ENCODE data around the gene TIAM1.

TIAM1 gene

DNA sequence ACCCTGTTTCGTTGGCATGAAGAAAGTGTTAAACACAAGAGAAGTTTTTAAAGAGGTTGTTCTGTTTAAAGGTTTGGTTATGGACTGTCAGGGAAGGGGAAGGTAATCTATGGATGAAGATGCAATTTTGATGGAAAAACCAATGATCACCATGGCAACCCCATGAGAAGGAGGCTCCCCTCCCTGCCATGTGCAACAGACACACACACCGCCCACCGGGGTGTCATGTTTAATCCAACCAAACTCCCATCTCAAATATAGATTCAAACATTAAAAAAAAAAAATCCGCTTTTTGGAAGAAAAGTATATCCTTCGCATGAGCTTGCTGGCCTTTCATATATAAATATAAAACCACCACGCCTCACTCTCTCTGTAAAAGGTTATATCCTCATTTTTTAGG is 224.9 kb downstream of the TIAM1 start:
- Histone ChIP-seq H3K4me3 (ENCODE audit: insufficient read depth, low read length, poor library complexity, severe bottlenecking) (no peak overlapping the region), H3K4me2 (ENCODE audit: low read depth, low read length, poor library complexity, severe bottlenecking) (no peak overlapping the region), H3K27ac (ENCODE audit: low read depth, low read length) (no peak overlapping the region), H3K36me3 (ENCODE audit: low read length) (no peaks in the 10 kb centered on the region), H3K9me2 (replicated peaks; ENCODE audit: insufficient read depth, low read length) (no peaks in the 10 kb centered on the region), H3F3A (ENCODE audit: insufficient read depth) (no peaks in the 10 kb centered on the region), H3K9me3 (ENCODE audit: insufficient read depth, low read length) (no peaks in the 10 kb centered on the region), H3K9ac (ENCODE audit: low read length) (no peak overlapping the region), H3K27me3 (ENCODE audit: low read length) (no peaks in the 10 kb centered on the region), H3K79me2 (ENCODE audit: insufficient read depth, low read length) (no peaks in the 10 kb centered on the region), H4K20me1 (ENCODE audit: low read depth, low read length) (no peaks in the 10 kb centered on the region), H2AFZ (ENCODE audit: low read depth, low read length, severe bottlenecking) (no peak overlapping the region)
- TF ChIP-seq EZH2phosphoT487 (conservative IDR thresholded peaks at IDR 0.05; ENCODE audit: low read length): no peak
- TF ChIP-seq, protein P1, sequence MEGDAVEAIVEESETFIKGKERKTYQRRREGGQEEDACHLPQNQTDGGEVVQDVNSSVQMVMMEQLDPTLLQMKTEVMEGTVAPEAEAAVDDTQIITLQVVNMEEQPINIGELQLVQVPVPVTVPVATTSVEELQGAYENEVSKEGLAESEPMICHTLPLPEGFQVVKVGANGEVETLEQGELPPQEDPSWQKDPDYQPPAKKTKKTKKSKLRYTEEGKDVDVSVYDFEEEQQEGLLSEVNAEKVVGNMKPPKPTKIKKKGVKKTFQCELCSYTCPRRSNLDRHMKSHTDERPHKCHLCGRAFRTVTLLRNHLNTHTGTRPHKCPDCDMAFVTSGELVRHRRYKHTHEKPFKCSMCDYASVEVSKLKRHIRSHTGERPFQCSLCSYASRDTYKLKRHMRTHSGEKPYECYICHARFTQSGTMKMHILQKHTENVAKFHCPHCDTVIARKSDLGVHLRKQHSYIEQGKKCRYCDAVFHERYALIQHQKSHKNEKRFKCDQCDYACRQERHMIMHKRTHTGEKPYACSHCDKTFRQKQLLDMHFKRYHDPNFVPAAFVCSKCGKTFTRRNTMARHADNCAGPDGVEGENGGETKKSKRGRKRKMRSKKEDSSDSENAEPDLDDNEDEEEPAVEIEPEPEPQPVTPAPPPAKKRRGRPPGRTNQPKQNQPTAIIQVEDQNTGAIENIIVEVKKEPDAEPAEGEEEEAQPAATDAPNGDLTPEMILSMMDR (IDR thresholded peaks at IDR 0.05; ENCODE audit: insufficient read depth, low read length, poor library complexity, severe bottlenecking): no peak

DNA sequence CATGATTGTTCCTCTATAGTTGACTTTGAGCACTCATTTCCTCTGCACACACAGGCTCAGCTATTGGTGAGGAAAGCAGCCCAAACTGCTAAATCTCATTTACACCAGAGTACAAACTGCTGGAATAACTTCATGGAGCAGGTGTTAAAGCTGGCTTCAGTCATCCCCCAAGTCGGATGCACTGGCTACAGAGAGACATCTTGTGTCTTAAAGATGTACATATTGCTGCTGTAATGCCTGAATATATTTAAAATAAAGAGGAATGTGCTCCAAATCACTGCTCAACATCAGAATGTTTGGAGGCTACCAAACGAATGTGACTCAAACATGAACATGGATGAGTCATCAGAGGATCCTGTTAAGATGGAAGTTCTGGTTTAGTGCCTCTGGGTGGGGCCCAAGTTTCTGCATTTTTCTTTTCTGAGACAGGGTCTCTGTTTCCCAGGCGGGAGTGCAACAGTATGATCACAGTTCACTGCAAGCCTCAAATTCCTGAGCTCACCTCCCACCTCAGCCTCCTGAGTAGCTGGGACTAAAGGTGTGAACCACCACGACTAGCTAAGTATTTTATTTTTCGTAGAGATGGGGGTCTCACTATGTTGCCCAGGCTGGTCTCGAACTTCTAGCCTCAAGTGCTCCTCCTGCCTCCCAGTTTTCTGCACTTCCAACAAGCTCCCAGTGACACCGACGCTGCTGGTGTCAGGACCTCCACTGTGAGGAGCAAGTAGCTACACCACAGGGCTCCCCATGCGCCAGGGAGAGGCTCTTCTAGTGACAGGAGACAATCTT is 226.7 kb downstream of the TIAM1 start:
- Histone ChIP-seq H3K9me2 (replicated peaks; ENCODE audit: insufficient read depth, low read length) (no peaks in the 10 kb centered on the region), H3K27ac (ENCODE audit: low read depth, low read length) (no peak overlapping the region), H3K79me2 (ENCODE audit: insufficient read depth, low read length) (no peaks in the 10 kb centered on the region), H3K36me3 (ENCODE audit: low read length) (no peaks in the 10 kb centered on the region), H3K27me3 (ENCODE audit: low read length) (no peaks in the 10 kb centered on the region), H4K20me1 (ENCODE audit: low read depth, low read length) (no peaks in the 10 kb centered on the region), H3K9ac (ENCODE audit: low read length) (no peak overlapping the region), H3F3A (ENCODE audit: insufficient read depth) (no peaks in the 10 kb centered on the region), H3K4me2 (ENCODE audit: low read depth, low read length, poor library complexity, severe bottlenecking) (no peak overlapping the region), H2AFZ (ENCODE audit: low read depth, low read length, severe bottlenecking) (no peak overlapping the region), H3K9me3 (ENCODE audit: insufficient read depth, low read length) (no peaks in the 10 kb centered on the region), H3K4me3 (ENCODE audit: insufficient read depth, low read length, poor library complexity, severe bottlenecking) (no peak overlapping the region)
- TF ChIP-seq EZH2phosphoT487 (conservative IDR thresholded peaks at IDR 0.05; ENCODE audit: low read length): no peak
- TF ChIP-seq, protein P1 (IDR thresholded peaks at IDR 0.05; ENCODE audit: insufficient read depth, low read length, poor library complexity, severe bottlenecking): no peak

DNA sequence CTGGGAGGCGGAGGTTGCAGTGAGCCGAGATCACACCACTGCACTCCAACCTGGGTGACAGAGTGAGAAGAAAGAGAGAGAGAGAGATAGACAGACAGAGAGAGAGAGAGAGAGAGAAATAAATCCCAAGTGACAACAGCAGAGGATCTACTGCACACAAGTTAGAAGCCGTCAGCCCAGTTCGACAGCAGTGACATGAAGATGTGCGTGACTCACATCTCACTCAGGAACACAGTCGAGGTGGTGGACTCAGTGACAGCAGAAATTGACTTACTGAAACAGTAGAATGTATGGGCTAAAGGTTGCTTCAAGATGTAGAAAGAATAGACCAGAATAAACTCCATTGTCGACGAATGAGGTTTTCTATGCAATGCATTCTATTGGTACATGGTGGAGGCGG is 228.8 kb downstream of the TIAM1 start:
- H3K27ac ChIP-seq (ENCODE audit: low read depth, low read length): no peak overlapping the region
- H4K20me1 ChIP-seq (ENCODE audit: low read depth, low read length): no peaks in the 10 kb centered on the region
- H3K9ac ChIP-seq (ENCODE audit: low read length): no peak overlapping the region
- no peak overlapping the region for H2AFZ ChIP-seq (ENCODE audit: low read depth, low read length, severe bottlenecking)
- no peaks in the 10 kb centered on the region for H3K79me2 ChIP-seq (ENCODE audit: insufficient read depth, low read length)
- H3K4me3 ChIP-seq (ENCODE audit: insufficient read depth, low read length, poor library complexity, severe bottlenecking): no peak overlapping the region
- H3K9me2 ChIP-seq (replicated peaks; ENCODE audit: insufficient read depth, low read length): no peaks in the 10 kb centered on the region
- no peaks in the 10 kb centered on the region for H3K36me3 ChIP-seq (ENCODE audit: low read length)
- TF ChIP-seq EZH2phosphoT487 (conservative IDR thresholded peaks at IDR 0.05; ENCODE audit: low read length): no peak
- TF ChIP-seq, protein P1 (IDR thresholded peaks at IDR 0.05; ENCODE audit: insufficient read depth, low read length, poor library complexity, severe bottlenecking): no peak
- no peak overlapping the region for H3K4me2 ChIP-seq (ENCODE audit: low read depth, low read length, poor library complexity, severe bottlenecking)
- H3F3A ChIP-seq (ENCODE audit: insufficient read depth): no peaks in the 10 kb centered on the region
- H3K9me3 ChIP-seq (ENCODE audit: insufficient read depth, low read length): no peaks in the 10 kb centered on the region
- no peaks in the 10 kb centered on the region for H3K27me3 ChIP-seq (ENCODE audit: low read length)

Data from SU-DHL-6 (cell line).